Endodermal cell (in vitro differentiated cells): ENCODE measurements around the gene TMEM258. TPM values are rescaled to one million over a fixed set of nuclear protein-coding genes. Genes with fewer than 3 reads are reported as not detected.
A peak's percentile ranks its signal among the peaks of the same experiment; 100 is the strongest.

Experiments used
- DNase-seq: peaks from one replicate; pipeline ENCODE4 v3.0.0-alpha.2; 2017
- H3K27ac ChIP-seq: 2 replicates; pipeline ENCODE4 v1.5.1; 2013; ENCODE audit warnings: mild to moderate bottlenecking, low read depth, low read length, moderate library complexity
- H3K27me3 ChIP-seq: 2 replicates; pipeline ENCODE4 v1.6.1; 2013; ENCODE audit warnings: mild to moderate bottlenecking, low read length, moderate library complexity; ENCODE audit not compliant: insufficient read depth, control insufficient read depth, poor library complexity, severe bottlenecking
- H3K36me3 ChIP-seq: 2 replicates; pipeline ENCODE4 v1.7.0; 2013; ENCODE audit warnings: mild to moderate bottlenecking, low read length, moderate library complexity; ENCODE audit not compliant: control insufficient read depth, insufficient read depth
- H3K4me1 ChIP-seq: one replicate; pipeline ENCODE4 v1.7.0; 2013; ENCODE audit warnings: low read length; ENCODE audit not compliant: control insufficient read depth, insufficient read depth
- H3K4me3 ChIP-seq: 2 replicates; pipeline ENCODE4 v1.5.1; 2013; ENCODE audit warnings: mild to moderate bottlenecking, low read length, moderate library complexity
- H3K9ac ChIP-seq: 2 replicates; pipeline ENCODE4 v1.6.1; 2013; ENCODE audit warnings: mild to moderate bottlenecking, low read length, moderate library complexity; ENCODE audit not compliant: poor library complexity, severe bottlenecking; ENCODE audit errors: extremely low read depth
- H3K9me3 ChIP-seq: 2 replicates; pipeline ENCODE4 v1.6.1; 2013; ENCODE audit warnings: mild to moderate bottlenecking, low read length, moderate library complexity; ENCODE audit not compliant: control insufficient read depth
- H3K27ac Mint-ChIP-seq: 2 replicates; pipeline ENCODE4 v1.8.0; 2020; ENCODE audit warnings: mixed read lengths
- H3K27me3 Mint-ChIP-seq: 2 replicates; pipeline ENCODE4 v1.8.0; 2021; ENCODE audit warnings: mild to moderate bottlenecking, mixed read lengths; ENCODE audit not compliant: insufficient read depth
- H3K36me3 Mint-ChIP-seq: 2 replicates; pipeline ENCODE4 v1.8.0; 2020; ENCODE audit warnings: low read depth, mixed read lengths
- H3K4me1 Mint-ChIP-seq: 2 replicates; pipeline ENCODE4 v1.8.0; 2020; ENCODE audit warnings: mixed read lengths
- H3K4me3 Mint-ChIP-seq: 2 replicates; pipeline ENCODE4 v1.8.0; 2020; ENCODE audit warnings: mild to moderate bottlenecking, moderate library complexity, mixed read lengths
- H3K9me3 Mint-ChIP-seq: 2 replicates; pipeline ENCODE4 v1.8.0; 2020; ENCODE audit warnings: mild to moderate bottlenecking, mixed read lengths
- WGBS, 2 experiments: methylation state at CpG; one replicate each; pipeline versions ENCODE4 v1.1.5 to v1.1.7; 2013; ENCODE audit warnings: missing lambda C conversion rate in 2 of 2, mixed read lengths in 1 of 2; ENCODE audit not compliant: insufficient coverage in 1 of 2, insufficient read length in 1 of 2; 5-methylcytosine and 5-hydroxymethylcytosine counted together
- long read RNA-seq, 4 experiments: library from polyadenylated mRNA in 2 of 4; library from RNA in 1 of 4; library from capped mRNA in 1 of 4; stranded (forward) in 3 of 4; unstranded in 1 of 4; transcript quantifications; one replicate each; pipeline ENCODE4 v2.0.0, GENCODE V29; 2020 to 2021; ENCODE audit warnings: inconsistent platforms in 1 of 4
- polyA plus RNA-seq, 2 experiments: library from polyadenylated mRNA; stranded (reverse); fragments of 50-300 nt; gene quantifications; one replicate each; pipeline ENCODE4 v1.2.3, GENCODE V29; 2013
- total RNA-seq, 2 donors: library from RNA; stranded (reverse); fragmentation: NEBNext Ultra II Directional in 1 of 2; extraction: Animal tissue kit (Norgen Biotek cat#: 25700) in 1 of 2; gene quantifications; 2 replicates in 1 of 2; 3 replicates in 1 of 2; pipeline ENCODE4 v1.2.1, GENCODE V29; 2021
- TF ChIP-seq, protein P1 (sequence below): fragments of 200-600 bp; sonication (generic); conservative IDR thresholded peaks from 2 replicates; pipeline ENCODE4 v1.5.0; 2021; ENCODE audit warnings: antibody characterized with exemption, mild to moderate bottlenecking

TMEM258 gene
- total RNA-seq: 100 to 1,000 TPM; 174 to 180 TPM
- polyA plus RNA-seq (2013, experiment 1 of 2): 351 TPM
- 284 TPM for polyA plus RNA-seq (2013, experiment 2 of 2)
- long read RNA-seq, experiment 1, transcript TMEM258-204 (4 exons, 575 nt): major isoform, 58 of 120 reads
- long read RNA-seq, experiment 1, partial matches to known transcripts: 43 of 120 reads
- long read RNA-seq, experiment 1, other reads (novel, unspliced or antisense): 18 of 120 reads
- long read RNA-seq, experiment 2, transcript TMEM258-204 (4 exons, 575 nt): major isoform, 244 of 248 reads
- long read RNA-seq, experiment 2, partial matches to known transcripts: 0 of 248 reads
- long read RNA-seq, experiment 2, other reads (novel, unspliced or antisense): 2 of 248 reads
- long read RNA-seq, experiment 3, transcript TMEM258-205 (2 exons, 553 nt): minor isoform, 6 of 48 reads
- long read RNA-seq, experiment 3, transcript TMEM258-204 (4 exons, 575 nt): major isoform, 39 of 48 reads
- long read RNA-seq, experiment 3, partial matches to known transcripts: 0 of 48 reads
- long read RNA-seq, experiment 3, other reads (novel, unspliced or antisense): 2 of 48 reads
- long read RNA-seq, experiment 4, partial matches to known transcripts: 0 of 4 reads
- long read RNA-seq, experiment 4, other reads (novel, unspliced or antisense): 1 of 4 reads

GRCh38 chr11:61792310-61793082 lies at the start of gene TMEM258, which contains the start of gene FEN1:
Gene TMEM258, minus strand, starts transcription at chr11:61792599. Its CDS starts 41 bp downstream, at chr11:61792558.
Gene FEN1, plus strand, starts transcription at chr11:61792911. Its CDS starts 2,451 bp downstream, at chr11:61795362.
- no peaks in the 10 kb centered on the region for H3K9me3 Mint-ChIP-seq
- DNase-seq: peak; percentile 96
- H3K36me3 ChIP-seq: peaks cover 57% of the 10 kb centered on the region
- H3K4me3 ChIP-seq: peak within 1 kb of the TSS; percentile 92
- H3K27ac ChIP-seq: peak within 1 kb of the TSS; percentile 94
- H3K9me3 ChIP-seq: no peaks in the 10 kb centered on the region
- H3K27me3 ChIP-seq: no peaks in the 10 kb centered on the region
- H3K36me3 Mint-ChIP-seq: peaks cover 36% of the 10 kb centered on the region
- peak within 1 kb of the TSS; percentile 90 for H3K4me3 Mint-ChIP-seq
- peak within 1 kb of the TSS; percentile 100 for H3K27ac Mint-ChIP-seq
- no peaks in the 10 kb centered on the region for H3K27me3 Mint-ChIP-seq
- no peaks in the 10 kb centered on the region for H3K4me1 ChIP-seq
- 0% methylated on average over 21 to 61 of the region's 61 CpGs for WGBS, 2 experiments
- peak within 1 kb of the TSS; percentile 99 for H3K9ac ChIP-seq
- TF ChIP-seq, protein P1, sequence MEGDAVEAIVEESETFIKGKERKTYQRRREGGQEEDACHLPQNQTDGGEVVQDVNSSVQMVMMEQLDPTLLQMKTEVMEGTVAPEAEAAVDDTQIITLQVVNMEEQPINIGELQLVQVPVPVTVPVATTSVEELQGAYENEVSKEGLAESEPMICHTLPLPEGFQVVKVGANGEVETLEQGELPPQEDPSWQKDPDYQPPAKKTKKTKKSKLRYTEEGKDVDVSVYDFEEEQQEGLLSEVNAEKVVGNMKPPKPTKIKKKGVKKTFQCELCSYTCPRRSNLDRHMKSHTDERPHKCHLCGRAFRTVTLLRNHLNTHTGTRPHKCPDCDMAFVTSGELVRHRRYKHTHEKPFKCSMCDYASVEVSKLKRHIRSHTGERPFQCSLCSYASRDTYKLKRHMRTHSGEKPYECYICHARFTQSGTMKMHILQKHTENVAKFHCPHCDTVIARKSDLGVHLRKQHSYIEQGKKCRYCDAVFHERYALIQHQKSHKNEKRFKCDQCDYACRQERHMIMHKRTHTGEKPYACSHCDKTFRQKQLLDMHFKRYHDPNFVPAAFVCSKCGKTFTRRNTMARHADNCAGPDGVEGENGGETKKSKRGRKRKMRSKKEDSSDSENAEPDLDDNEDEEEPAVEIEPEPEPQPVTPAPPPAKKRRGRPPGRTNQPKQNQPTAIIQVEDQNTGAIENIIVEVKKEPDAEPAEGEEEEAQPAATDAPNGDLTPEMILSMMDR: no peak
- peaks cover 15% of the 10 kb centered on the region for H3K4me1 Mint-ChIP-seq

DNA sequence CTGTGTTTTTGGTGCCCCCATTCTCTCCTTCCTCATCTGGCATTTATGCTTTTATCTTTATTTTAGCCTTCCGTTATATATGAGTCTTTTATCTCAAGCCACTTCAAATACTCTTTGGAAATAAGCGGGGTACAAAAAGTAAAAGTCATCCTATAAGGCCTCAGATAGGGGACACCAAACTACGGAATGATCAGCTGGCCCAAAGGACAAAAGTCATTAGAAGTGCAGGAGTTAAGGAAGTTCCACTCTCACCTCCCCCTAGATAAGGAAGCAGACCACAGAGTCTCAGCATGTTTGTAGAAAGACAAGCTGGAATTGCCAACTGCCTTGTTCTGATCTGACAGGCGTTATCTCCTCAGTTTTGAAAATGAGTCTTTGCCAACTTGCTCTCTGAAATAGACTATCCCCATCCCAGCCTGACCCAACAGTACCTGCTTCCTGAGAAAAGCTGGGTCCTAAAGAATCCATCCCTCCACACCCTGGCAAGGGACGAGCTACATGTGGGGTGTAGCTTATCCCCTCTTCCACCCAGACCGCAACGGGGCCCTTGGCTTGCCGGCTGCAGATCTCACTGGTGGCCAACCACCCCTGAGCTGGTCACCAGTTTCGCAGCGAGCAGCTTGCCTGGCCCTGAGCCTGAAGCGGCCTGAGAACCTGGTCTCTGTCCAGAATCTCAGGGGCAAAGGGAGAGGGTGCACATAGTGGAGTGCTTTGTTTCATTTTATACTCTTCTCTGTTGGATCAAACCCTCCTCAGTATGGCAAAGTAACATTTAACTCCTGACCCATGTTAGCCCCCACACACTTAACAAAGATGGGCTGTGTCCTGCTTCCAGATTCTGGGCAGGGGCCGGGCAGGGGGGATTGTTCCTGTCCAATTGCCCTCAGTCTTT lies 49.5 kb upstream of the TMEM258 start:
- TF ChIP-seq, protein P1: no peak
- no peaks in the 10 kb centered on the region for H3K27me3 ChIP-seq
- H3K4me1 ChIP-seq: no peaks in the 10 kb centered on the region
- H3K4me1 Mint-ChIP-seq: no peaks in the 10 kb centered on the region
- peaks cover 70% of the 10 kb centered on the region for H3K36me3 Mint-ChIP-seq
- no peak overlapping the region for H3K9ac ChIP-seq
- H3K9me3 ChIP-seq: no peaks in the 10 kb centered on the region
- no peaks in the 10 kb centered on the region for H3K27me3 Mint-ChIP-seq
- H3K27ac ChIP-seq: no peak overlapping the region
- H3K36me3 ChIP-seq: peaks cover 74% of the 10 kb centered on the region
- H3K9me3 Mint-ChIP-seq: no peaks in the 10 kb centered on the region
- H3K27ac Mint-ChIP-seq: no peak overlapping the region
- DNase-seq: no peak
- WGBS, 2 experiments: 91 to 97% methylated on average over 5 to 12 of the region's 12 CpGs
- H3K4me3 ChIP-seq: no peak overlapping the region
- no peak overlapping the region for H3K4me3 Mint-ChIP-seq
